ENCODE data around the gene STAT6.

Gene STAT6

DNA sequence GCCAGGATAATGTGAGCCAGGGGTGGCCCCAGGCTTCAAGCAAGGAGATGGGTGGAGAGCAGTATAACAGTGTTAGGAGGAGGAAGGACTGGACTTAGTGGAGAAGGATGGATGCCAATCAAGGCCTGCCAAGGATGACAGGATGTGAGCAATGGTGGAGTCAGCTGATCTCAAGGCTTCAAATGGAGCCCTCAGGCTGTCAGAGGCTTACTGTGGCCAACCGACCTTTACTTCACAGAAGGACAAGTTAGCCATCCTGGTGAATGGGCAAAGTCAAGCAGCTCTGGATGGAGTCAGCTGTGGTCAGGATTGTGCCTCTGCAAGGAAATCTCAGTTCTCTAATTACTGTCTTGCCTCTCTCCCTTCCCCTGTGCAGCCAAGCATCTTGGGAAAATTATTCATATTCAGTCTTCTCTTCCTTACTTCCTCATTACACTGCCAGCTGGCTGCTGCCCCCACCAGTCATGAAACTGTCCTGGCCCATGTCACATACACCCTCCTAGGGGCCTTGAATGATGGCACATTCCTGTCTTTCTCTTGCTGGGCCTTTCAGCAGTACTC, 7.6 kb upstream of the STAT6 start:
- no peak overlapping the region for H3K4me3 ChIP-seq (replicated peaks; ENCODE audit: low read depth, low read length)
- DNase-seq (ENCODE audit: extremely low read depth, low read depth) = no peak
- TF ChIP-seq, protein P1, sequence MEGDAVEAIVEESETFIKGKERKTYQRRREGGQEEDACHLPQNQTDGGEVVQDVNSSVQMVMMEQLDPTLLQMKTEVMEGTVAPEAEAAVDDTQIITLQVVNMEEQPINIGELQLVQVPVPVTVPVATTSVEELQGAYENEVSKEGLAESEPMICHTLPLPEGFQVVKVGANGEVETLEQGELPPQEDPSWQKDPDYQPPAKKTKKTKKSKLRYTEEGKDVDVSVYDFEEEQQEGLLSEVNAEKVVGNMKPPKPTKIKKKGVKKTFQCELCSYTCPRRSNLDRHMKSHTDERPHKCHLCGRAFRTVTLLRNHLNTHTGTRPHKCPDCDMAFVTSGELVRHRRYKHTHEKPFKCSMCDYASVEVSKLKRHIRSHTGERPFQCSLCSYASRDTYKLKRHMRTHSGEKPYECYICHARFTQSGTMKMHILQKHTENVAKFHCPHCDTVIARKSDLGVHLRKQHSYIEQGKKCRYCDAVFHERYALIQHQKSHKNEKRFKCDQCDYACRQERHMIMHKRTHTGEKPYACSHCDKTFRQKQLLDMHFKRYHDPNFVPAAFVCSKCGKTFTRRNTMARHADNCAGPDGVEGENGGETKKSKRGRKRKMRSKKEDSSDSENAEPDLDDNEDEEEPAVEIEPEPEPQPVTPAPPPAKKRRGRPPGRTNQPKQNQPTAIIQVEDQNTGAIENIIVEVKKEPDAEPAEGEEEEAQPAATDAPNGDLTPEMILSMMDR (IDR thresholded peaks at IDR 0.05; ENCODE audit: low read depth, low read length, missing control alignments) = no peak

DNA sequence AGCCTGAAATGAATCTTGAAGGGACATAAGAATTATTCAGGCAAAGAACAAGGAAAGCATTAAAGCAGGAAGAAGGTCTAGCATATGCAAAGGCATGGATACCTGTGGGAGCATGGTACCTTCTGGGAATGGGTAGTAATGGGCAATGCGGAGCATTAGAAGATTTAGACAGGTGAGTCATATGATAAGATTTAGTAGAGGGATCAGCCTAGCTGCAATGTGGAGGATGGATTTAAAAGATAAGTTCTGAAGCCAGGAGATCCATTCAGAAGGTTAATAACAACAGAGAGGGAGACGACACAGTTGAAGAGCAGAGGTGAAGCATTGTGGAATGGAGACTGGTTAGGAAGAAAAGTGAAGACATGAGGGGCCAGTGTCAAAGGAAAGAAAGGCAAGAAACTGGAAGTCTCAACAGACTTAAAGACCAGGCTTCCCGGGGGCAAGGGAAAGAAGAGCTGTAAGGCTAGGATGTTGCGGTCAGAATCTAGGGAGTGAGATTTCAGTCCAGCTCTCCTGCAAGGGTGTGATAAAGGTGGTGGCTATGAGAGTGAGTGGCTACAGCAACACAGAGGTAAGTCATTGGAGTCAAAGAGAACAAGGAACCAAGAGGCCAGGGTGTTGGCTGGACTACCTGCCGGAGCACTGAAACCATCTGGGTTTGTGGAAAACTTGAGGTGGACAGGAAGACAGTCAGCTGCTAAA, 5.6 kb upstream of the STAT6 start:
- DNase-seq (ENCODE audit: extremely low read depth, low read depth) = no peak
- H3K4me3 ChIP-seq (replicated peaks; ENCODE audit: low read depth, low read length) = no peak overlapping the region
- TF ChIP-seq, protein P1 (IDR thresholded peaks at IDR 0.05; ENCODE audit: low read depth, low read length, missing control alignments) = no peak

DNA sequence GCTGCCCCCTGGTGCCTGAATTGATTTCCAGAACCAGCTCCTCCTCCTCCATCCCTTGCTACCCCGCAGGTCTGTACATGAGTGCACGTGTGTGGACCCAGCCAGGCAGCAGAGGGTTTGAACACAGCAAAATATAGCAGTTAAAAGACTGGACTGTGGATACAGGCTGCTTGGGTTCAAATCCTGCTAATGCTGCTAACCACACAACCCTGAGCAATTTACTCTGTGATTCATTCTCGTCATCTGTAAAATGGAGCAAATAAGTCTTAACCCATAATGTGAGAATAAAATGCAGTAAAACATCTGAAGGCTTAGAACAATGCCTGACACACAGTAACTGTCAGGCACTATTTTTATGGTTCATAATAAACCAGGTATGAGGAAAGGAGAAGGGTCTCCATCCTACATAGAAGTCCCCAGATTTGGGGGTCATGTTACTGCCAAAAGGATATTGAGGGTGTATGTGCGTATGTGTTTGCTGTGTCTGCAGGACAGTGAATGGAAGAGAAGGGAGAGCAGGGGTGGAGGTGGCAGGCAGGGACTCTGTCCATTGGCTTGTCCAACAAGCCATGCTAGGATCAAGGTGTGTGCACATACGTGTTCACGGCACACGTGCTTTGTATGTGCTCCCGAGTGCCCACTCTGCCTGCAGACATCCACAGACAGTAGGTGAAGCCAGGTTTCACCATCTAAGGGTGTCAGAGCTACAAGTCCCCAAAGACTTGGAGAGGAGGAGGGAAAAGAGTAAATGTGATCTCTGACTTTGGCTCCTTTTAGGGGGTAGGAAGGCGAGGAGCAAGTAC, 1.5 kb upstream of the STAT6 start:
- no peak for DNase-seq (ENCODE audit: extremely low read depth, low read depth)
- TF ChIP-seq, protein P1 (IDR thresholded peaks at IDR 0.05; ENCODE audit: low read depth, low read length, missing control alignments) = peak; percentile 76
- peak overlapping the region; percentile 79 for H3K4me3 ChIP-seq (replicated peaks; ENCODE audit: low read depth, low read length)

DNA sequence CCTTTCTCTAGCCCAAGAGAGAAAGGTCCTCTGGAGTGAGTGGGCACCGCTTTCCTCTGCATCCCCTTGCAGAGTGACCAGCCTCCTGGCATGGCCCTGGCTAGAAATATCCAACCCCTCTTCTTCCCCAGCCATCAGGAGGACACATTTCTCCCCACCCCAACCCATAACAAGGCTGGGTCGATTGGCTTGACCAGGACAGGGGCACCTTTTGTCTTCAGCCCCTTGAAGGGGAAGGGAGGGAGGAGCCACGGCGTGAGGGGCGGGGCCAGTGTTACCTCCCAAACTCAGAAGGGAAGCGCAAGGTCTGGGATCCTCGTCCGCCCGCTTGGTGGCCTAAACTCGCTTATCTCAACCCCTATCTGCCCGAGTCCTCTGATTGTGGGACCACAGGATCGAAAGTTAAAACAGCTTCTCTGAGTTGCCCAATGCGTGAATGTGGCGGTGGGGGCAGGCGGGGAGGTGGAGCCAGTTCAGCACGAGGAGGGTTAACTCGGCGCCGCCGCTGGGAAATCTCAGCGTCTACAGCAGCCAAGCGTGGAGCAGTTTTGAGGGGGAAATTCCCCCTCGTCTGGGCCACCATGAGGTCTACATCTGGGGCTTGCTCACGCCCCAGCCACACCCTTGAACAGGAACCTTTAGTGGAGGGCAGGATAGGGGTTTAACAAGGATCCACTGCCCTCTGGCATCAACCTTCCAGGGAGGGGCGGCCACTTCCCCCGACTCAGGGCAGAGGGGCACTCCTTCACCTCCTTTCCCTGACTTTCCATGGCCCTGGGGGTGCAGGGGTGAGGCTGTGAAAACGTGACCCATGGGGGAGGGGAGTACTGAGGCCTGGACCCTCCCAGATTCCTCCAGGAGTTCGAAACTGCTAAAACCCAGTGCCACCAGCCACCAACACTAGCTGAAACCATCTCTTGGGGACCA, 795 bp downstream of the STAT6 start:
- DNase-seq (ENCODE audit: extremely low read depth, low read depth) = no peak
- TF ChIP-seq, protein P1 (IDR thresholded peaks at IDR 0.05; ENCODE audit: low read depth, low read length, missing control alignments) = no peak
- H3K4me3 ChIP-seq (replicated peaks; ENCODE audit: low read depth, low read length) = peak overlapping the region; percentile 79

DNA sequence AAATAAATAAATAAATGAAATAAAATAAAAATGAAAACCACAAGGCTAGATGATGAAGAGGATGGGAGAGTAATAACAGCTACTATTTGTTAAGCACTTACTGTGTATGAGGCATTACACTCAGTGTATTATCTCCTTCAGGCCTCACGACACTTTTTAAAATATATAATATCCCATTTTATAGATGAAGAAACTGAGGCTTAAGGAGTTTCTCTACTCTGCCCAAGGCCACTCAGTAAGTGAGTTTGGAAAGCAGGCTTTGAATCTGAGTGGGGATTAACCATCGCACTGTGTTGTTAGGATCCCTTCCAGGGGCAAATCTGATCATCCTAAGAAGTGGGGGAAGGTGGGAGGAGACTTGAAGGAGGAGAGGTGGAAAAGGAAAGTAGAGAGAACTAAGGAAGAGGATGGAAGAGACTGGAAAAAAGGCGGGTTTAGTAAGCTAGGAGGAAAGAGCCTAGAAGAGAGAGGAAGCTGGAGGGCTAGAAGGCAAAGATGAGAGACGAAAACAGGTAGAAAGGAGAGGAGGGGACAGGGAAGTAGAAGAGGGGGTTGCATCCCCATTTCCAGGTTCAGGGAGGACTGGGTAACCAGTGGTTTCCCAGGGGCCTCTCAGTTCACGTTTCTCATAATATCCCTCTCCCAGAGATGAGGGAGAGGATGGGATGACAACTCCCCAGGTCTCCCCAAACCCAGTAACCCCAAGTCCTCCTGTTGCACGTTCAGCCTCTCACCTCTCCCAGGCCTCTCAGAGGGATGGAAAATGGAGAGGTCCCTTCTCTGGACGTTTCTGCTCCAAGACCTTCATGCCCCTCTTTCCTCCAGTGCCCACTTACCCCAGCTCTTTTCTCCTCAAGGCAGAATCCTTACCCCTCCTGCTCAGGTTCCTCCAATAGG, 1.7 kb downstream of the STAT6 start:
- DNase-seq (ENCODE audit: extremely low read depth, low read depth) = no peak
- TF ChIP-seq, protein P1 (IDR thresholded peaks at IDR 0.05; ENCODE audit: low read depth, low read length, missing control alignments) = no peak
- H3K4me3 ChIP-seq (replicated peaks; ENCODE audit: low read depth, low read length) = peak overlapping the region; percentile 79
